HG03108 (cell line): ENCODE data around the gene AGPAT2.

Source experiments
- ATAC-seq: cut with Tn5 transposase; IDR thresholded peaks from one replicate; pipeline ENCODE4 v1.9.1; 2021; ENCODE audit warnings: moderate library complexity; ENCODE audit not compliant: unreplicated experiment

Gene AGPAT2

DNA sequence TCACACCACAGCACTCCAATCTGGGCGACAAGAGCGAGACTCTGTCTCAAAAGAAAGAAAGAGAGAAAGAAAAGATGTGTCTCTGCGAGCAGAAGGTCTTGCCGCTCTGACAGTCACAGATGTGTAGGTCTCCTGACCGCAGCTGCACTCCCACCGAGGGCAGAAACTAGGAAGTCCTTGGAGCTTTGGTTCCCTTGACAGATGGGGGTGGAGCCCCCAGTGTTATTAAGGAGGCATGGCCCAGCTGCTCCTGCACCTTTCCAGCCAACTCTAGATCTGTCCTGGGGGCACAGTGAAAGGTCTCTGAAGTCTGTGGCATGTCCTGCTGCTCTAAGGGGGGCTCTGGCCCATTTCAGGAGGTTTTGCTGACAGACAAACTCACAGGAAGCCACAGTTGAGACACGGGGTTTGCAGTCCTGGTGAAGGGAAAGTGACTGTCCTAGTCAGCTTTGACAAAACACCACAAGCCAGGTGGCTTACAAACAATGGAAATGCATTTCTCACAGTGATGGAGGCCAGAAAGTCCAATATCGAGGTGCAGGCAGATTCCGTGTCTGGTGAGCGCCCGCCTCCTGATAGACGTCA is 16.1 kb upstream of the AGPAT2 start:
- no peak for ATAC-seq

DNA sequence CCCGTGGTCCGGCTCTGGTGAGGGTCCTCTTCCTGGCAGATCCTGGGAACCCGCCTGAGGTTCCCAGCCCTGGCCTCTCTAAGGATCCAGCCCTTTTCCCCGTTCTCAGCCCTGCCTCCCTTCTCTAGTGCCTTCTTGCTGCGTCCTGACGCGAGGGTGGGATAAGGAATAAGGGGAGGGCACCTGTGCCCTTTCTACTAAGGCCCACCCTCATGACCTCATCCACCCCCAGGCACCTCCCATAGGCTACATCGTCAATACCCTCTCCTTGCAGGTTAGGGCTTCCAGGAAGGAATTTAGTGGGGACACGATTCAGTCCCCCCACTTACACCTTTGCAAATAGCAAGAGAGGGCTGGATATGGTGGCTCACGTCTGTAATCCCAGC is 14.4 kb upstream of the AGPAT2 start:
- ATAC-seq = no peak

GRCh38 chr9:136700959-136701667 is 13.9 kb upstream of the AGPAT2 start:
- ATAC-seq = peak; percentile 45

DNA sequence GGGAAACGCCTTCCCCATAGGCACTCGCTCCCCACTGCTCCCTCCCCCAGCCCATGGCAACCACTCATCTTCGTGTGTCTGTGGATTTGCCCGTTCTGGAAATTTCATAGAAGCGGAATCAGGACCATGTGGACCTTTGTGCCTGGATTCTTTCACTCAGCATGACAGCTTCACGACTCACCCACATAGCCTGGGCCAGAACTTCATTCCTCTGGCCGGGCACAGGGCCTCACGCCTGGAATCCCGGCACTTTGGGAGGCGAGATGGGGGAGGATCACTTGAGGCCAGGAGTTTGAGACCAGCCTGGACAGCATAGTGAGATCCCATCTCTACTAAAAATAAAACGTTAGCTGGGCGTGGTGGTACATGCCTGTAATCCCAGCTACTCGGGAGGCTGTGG is 13.0 kb upstream of the AGPAT2 start:
- no peak for ATAC-seq

DNA sequence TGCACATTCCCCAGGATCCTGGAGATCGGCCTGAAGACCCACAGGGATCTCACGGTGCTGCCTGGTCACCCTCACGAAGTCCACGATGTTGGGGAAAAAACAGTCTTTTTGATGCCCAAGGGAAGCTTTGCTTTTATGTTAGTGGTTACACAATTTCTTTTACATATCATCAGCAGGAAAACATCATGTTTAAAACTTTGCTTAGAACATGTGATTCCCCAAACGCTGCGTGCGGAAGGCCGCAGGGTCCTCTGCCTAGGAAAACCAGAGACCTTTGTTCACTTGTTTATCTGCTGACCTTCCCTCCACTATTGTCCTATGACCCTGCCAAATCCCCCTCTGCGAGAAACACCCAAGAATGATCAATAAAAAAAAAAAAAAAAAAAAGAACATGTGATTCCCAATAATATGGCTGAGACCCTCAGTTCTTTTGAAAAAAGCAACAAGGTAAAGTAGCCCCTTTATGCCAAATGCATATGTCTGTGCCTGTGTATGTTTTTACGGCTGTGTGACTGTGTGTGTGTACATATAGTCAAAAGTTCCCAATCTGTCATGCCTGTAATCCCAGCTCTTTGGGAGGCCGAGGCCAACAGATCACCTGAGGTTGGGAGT is 11.5 kb upstream of the AGPAT2 start:
- no peak for ATAC-seq

GRCh38 chr9:136697821-136698526 is 10.7 kb upstream of the AGPAT2 start:
- ATAC-seq = no peak

DNA sequence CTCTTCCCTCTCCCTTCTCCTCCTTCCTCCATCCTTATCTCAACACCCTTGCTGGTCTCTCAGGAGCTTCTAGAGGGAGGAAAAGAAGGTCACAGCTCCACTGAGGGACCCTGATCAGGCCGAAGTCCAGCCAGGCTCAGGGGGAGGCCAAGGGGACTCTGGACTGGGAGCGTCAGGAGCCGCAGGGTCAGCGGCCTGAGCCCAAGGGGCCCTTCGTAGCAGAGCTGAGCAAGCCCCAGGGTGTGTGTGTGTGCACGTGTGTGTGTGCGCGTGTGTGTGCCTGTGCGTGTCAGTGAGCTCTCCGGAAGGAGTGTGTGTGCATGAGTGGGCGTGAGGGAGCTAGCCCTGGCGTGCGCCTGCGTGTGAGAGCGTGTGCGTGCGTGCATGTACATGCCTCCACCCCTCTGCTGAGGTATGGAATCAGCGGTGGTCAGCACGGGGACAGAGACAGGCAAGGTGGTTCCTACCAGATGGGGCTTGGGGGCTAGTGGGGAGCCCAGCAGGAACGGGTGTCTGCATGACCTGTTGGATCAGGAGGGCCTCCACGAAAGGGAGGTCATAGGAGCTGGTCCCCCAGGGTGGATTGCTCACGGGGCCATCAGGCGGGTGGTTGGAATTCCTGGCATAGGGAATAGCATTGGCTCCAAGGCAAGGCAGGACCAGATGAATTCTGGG is 10.0 kb upstream of the AGPAT2 start:
- ATAC-seq = no peak

GRCh38 chr9:136696502-136696901 is 9.2 kb upstream of the AGPAT2 start:
- ATAC-seq = no peak

DNA sequence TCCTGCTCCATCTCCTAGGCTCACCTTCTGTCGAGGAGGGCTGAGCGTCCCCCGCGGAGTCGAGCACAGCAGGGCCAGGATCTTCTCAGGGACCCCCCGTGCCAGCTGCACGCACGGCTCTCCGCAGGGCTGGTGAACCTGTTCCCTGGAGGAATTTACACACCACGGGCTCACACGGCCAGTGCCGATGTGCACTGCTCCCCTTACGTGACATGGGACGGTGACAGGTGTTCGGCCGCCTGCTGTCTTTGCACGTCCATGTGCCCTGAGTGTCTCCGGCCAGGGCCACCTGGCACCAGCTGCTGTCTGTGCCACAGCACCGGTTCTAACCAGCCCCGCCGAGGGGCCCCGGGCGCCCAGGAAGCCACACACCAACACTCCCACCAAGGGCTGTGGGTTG is 8.7 kb upstream of the AGPAT2 start:
- ATAC-seq = no peak

DNA sequence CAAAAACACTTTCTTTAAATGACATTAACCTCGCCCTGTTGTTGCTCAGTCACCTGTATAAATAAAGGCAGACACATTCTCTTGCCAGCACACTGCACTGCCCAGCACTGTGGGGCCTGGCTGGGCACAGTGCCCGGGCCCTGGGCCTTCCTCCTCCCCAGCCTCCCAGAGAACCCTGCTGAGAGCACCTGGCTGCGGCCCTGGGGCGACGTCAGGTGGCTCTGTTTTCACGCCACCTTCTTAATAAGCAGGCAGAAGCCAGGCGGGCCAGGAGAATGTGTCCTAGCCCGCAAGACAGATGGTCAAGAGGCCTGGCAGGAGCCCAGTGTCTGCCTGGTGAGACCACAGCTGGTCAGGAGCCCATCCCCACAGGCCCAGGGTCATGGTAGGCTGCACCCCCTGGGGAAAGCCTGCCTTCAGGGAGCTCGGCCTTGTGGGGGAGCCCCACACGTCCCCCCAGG is 8.2 kb upstream of the AGPAT2 start:
- ATAC-seq = no peak

GRCh38 chr9:136694872-136695247 is 7.6 kb upstream of the AGPAT2 start:
- ATAC-seq = no peak

- no peak for ATAC-seq
Observed at GRCh38 chr9:136694163-136694871, 7.1 kb upstream of the AGPAT2 start.

DNA sequence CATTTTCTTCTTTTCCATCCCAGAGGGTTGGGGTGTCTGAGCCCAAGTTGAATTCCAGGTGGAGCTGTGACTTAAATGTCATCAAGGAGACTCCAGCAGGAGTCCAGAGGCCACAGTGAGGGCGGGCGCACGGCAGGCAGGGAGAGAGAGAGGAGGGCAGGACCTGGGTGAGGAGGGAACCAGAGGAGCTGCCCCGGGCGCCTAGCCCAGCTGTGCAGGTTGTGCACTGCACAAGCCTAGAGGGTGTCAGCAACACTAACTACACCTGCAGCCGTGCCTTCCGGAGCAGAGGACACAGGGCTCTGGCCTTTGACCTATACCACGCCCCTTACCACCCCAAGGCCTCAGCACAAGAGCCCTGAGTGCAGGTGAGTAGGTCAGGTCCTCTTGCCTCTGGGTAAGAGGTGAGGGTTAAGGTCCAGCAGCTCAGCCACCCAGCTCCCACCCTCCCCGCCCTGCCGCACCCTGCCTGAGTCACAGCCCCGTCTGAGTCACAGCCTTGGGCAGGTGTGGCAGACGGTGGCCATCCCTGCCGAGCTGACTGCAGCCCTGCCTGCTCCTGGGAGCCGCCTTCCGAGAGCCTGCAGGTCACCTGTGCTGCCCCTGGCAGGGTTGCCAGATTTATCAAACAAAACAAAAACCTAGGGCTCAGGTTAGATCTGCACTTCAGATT is 6.4 kb upstream of the AGPAT2 start:
- ATAC-seq = no peak

- ATAC-seq = no peak
Observed at GRCh38 chr9:136693135-136693489, 5.9 kb upstream of the AGPAT2 start.

DNA sequence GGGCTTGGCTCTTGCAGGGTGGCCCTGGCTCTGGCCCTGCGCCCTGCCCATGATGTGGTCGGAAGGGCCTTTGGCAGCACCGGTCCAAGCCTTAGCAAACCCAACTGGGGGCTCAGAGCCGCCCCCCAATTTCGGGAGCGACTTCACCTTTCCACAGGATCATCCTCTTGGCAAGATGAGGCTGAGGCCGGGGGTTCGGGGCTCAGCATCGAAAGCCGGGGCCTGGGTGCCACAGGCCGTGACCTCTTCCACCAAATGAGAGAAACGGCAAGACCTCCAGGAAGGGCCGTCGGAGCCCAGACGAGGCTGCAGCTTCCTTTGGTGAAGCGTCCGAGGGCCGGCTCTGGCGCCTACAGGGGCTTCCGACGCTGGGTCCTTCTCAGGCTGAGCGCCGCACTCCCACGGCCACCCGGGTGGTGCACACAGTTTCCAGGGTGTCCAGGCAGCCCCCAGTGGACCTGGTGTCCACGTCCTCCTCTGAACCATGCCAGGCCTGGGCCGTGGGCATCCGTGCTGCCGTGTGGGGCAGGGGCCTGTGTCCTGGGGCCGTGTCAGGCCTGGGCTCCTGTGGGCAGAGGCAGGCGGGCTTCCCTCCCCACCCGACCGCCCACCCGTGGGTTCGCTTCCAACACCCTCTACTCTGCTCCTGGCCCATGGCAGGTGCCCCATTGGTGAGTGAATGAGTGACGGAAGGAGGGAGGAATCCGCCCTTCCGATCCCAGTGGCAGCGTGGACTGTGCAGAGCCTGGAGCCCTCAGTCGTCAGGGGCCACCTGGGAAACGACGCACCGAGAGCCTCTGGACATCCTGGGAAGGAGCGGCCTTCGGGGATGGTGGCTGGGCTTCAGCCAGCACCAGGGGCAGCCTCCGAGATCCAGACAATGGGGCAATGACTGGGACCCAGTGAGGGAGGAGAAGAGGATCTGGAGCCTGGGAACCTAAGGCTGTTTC is 5.2 kb upstream of the AGPAT2 start:
- ATAC-seq = no peak

GRCh38 chr9:136691316-136692184 is 4.3 kb upstream of the AGPAT2 start:
- ATAC-seq = no peak

DNA sequence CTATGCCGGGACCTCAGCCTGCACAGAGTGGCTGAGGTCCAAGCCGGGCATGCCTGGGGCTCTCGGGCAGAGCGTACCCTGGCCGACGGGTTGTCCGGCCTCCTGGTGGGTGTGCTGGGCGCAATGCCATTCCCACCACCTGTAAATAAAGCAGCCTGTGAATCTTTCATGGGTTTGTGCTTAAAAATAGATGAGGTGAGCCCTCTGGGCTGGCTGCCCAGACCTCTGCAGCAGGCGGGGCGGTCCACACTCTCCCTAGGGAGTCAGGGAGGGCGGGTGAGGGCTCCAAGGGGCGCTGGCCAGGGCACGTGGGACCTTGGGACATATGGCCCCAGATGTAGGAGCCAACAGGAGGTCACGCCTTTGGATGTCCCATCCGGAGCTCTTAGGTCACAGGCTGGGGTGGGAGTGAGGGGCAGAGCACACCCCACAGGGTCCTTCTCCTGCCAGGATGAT is 3.6 kb upstream of the AGPAT2 start:
- ATAC-seq = no peak
